Measurements from ENCODE around the gene DES.

GRCh38 chr2:219386532-219387280 lies 31.5 kb upstream of the DES start:
- TF ChIP-seq, protein P1, sequence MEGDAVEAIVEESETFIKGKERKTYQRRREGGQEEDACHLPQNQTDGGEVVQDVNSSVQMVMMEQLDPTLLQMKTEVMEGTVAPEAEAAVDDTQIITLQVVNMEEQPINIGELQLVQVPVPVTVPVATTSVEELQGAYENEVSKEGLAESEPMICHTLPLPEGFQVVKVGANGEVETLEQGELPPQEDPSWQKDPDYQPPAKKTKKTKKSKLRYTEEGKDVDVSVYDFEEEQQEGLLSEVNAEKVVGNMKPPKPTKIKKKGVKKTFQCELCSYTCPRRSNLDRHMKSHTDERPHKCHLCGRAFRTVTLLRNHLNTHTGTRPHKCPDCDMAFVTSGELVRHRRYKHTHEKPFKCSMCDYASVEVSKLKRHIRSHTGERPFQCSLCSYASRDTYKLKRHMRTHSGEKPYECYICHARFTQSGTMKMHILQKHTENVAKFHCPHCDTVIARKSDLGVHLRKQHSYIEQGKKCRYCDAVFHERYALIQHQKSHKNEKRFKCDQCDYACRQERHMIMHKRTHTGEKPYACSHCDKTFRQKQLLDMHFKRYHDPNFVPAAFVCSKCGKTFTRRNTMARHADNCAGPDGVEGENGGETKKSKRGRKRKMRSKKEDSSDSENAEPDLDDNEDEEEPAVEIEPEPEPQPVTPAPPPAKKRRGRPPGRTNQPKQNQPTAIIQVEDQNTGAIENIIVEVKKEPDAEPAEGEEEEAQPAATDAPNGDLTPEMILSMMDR (IDR thresholded peaks at IDR 0.05), result no peak
- no peak for TF ChIP-seq ZFX (IDR thresholded peaks at IDR 0.05; ENCODE audit: borderline replicate concordance)

Measured in 22Rv1 (cell line).